ENCODE measurements around the gene GPAT2.
"Not testable (repeated sequence)": the region's sequence is repeated elsewhere in the genome, so short reads cannot be mapped to it uniquely, and the experiment has no call there.

The GPAT2 gene

DNA sequence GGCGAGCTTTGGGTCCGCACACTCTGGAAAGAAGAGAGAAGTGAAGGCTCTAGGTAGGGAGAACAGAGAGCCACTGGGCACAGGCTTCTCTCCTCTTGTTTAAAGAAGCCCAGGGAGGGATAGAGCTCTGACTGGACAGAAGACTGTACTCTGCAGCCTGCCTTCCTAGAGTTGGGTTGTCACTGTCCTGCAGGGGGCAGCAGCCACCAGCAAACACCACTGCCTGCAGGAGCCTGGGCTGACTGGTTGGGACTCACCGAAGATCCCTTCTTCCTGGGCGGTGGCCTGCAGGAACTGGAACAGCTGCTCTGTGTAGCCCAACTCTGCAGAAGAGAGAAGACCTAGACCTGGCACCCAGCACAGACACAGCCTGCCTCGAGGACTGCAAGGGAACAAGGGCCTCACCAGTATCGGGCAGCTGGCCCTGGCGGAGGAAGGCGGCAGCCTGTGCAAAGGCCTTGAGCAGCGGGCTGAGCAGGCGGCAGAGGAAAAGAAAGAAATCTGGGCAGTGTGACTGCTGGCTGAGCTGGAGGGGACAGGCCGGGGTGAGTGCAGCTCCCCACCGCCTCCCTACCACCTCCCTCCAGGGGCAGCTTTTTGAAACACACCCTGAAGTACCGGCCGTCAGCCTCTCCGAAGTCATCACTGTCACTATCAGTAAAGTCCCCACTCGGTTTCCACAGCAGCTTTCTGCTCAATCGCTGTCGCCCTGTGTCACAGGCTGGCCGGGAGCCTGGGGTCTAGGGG is 11.8 kb downstream of the GPAT2 start:
- not testable (repeated sequence) for DNase-seq

DNA sequence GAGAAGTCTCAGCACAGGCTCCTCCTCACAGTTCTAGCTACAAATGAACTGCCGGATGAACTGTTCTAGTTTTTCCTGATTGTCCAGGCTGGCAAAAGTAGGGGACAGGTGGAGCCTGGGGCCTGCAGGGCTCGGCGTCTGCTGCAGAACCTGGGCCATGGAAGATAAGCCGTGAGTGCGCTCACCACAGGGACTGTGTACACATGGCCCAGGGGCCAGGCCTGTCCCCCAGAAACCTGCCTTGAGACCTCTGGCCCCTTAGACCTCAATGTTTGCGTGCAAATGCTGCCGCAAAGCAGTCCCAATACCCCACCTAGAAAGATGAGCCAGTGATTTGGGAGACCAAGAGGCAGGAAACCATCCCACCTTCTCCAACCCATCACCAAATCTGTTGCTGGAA is 12.6 kb downstream of the GPAT2 start:
- not testable (repeated sequence) for DNase-seq

DNA sequence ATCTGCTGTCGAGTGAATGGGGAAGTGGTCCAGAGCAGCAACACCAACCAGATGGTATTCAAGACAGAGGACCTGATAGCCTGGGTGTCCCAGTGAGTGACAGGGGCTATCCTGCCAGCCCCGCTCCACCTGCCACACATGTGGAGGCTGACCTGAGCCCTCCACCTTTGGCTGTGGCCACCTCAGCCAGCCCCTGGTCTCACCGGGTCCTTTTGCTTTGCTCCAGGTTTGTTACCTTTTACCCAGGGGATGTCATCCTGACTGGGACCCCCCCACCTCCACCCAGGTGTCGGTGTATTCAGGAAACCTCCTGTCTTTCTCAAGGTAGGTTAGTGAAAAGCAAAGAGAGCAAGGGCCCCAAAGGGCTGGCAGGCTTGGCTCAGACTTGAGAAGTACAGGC is 13.6 kb downstream of the GPAT2 start:
- not testable (repeated sequence) for DNase-seq

DNA sequence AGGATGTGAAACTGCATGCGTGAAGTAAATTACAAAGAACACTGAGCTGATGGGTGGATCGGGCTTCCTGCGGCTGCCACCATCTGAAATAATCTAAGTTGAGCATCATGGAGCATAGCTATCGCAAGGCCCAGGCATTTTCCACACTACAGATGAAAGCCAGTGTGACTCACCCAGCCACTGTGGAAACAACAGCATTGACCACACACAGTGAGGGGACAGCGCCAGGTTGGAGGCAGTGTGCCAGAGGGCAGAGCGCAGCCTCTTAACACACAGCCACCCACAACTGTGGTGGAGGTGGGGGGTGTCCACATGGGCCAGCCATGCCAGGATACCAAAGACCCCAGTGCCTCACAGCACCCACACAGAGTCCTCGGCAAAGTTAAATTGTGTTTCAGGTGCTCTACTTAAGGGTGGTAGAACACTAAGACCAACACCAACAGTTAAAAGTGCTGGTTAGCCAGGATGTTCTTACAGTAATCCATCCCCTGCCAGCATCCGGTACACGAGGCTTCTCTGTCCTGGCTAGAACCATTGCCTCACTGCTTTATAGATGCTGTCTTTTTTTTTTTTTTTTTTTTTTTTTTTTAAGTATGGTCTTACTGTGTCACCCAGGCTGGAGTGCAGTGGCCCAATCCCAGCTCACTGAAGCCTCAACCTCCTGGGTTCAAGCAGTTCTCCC is 14.7 kb downstream of the GPAT2 start:
- DNase-seq: not testable (repeated sequence)

DNA sequence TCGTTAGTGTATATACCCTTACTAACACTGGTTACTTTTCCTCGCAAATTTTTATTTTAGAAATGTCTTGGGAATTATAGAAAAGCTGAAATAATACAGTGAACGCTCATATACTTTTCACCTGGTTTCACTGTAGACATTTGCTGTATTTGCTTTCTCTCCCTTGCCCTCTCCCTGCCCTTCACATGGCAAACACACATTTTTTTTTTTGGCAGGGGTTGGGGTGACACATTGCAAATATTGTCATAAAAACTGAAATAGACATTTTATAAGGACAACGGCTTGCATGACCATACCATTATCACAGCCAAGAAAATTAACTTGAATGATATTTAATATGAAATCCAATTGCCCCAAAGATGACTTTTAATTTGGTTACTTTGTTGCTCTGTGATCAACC is 18.4 kb downstream of the GPAT2 start:
- DNase-seq: not testable (repeated sequence)

DNA sequence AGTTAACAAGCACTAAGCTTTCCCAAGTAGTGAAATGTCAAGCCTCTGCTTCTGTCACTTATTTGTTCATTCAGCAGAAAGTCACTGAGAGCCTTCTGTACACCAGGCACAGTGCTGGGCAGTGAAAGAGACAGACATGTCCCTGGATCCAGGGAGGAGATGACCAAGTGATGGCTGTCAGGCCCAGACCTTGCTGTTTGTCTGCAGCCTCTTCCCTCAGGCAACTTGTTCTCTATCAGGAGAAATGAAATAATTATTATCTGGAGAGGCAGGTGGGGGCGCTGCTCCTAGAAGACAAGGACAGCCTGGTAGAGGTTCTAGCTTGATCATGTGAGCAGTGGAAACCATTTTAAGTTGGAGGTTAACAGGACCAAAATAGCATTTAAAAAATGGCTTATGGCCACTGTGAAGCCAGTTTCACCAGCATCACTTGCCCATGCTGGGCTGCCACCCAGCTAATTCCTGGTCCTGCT is 21.9 kb downstream of the GPAT2 start:
- DNase-seq: not testable (repeated sequence)

DNA sequence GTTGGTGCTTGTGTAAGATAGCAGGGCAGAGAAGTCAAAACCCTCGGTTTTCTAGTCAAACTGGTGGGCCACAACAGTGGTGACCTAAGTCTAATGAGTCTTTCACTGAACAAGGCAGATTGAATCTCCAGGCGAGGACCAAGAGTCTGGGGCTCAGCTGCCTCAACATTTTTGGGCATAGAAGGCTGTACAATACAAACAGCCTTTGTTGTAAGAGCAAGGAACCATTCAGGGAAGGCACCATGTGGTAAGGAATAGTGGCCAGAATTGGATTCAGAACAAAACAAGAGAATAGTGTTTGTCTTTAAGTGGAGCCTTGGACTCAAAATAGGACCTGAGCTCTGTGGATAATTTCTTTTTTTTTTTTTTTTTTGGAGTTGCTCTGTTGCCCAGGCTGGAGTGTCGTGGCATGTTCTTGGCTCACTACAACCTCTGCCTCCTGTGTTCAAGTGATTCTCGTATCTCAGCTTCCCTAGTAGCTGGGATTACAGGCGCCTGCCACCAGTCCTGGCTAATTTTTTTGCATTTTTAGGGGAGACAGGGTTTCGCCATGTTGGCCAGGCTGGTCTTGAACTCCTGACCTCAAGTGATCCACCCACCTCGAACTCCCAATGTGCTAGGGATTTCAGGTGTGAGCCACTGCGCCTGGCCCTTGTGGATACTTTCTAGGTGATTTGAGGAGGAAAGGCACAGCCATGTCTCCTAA is 22.5 kb downstream of the GPAT2 start:
- not testable (repeated sequence) for DNase-seq

DNA sequence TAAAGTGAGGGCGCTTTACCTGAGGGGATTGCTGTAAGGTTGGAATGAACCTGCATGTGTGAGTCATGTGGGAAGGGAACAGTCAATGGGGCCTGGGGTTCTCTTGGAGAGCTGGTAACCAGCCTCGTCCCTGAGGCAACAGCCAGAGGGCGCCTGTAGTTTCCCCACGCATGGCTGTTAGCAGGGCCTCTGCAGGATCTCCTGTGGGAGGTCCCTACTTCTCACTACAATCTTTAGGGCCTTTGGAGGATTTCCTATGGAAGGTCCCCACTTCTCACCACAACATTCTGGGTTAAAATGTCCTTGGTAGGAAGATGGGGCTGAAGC is 23.6 kb downstream of the GPAT2 start:
- not testable (repeated sequence) for DNase-seq

DNA sequence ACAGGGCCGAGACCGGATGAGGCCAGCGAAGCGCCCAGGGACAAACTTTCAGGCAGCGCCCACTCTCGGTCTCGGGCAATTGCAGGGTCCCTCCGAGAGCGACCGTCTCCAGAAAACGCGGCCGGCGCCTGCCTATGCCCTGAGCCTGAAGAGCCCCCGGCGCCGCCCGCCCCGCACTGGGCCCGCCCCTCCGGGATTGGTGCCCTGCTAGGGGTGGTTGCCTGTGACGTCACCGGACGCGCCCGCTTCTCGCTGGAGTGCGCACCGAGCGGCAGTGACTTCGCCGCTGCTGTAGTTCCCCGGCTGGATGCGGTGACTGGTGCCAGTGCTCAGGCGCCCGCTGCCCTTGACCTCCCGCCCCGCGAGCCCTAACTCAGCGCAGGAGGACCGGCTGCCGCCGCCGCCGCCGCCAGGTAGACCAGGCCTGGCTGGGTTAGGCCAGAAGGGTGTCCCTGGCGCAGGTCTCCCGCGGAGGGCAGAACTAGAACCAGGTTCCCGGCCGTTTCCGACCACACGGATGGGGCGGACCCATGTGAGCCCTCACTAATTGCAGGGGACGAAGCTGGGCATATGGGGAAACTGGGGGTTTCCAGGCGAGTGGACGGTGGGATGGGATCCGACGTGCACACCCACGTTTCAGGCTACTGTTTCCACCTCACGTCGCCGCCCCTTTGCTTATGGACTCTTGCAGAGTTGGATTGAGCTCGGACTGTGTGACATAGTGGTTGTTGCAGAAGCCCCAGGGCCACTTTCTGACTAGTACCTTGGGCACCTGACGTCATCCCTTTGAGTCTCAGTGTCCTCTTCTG is 24.2 kb downstream of the GPAT2 start:
- not testable (repeated sequence) for DNase-seq

DNA sequence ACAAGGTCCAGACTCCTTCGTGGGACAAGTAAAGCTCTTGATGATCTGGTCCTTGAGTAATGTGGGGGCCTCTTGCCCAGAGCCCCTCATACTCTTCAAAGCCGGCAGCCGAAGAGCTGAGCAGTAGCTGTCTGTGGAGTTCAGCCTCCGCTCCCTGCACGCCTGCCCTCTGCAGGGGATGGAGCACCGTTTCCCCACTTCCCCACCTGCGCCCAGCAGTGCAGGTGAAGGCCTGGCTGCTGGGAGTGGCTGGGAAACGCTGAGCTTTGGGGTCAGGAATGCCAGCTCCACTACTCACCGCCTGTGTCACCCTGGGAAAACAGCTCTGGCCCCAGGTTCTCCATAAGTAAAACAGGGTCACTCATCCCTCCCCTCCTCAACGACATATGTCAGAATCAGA is 24.9 kb downstream of the GPAT2 start:
- DNase-seq: not testable (repeated sequence)

DNA sequence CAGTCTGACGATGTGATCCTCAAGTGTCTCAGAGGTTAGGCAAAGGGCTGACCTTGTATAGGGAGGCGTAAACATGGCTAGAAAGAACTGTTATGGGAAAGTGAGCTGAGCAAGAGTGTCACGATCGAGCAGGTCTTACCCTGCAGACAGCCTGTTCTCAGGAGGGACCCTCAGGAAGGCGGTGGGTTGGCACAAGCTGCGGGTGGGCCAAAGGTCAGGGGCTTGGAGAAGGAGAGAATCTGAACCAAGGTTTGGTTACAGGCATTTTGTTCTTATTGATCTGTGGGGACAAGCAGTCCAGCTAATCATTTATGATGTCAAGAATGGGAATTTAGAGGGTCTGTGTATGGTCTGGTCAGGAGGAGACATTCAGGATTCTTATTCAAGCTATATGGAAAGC is 26.7 kb downstream of the GPAT2 start:
- not testable (repeated sequence) for DNase-seq

DNA sequence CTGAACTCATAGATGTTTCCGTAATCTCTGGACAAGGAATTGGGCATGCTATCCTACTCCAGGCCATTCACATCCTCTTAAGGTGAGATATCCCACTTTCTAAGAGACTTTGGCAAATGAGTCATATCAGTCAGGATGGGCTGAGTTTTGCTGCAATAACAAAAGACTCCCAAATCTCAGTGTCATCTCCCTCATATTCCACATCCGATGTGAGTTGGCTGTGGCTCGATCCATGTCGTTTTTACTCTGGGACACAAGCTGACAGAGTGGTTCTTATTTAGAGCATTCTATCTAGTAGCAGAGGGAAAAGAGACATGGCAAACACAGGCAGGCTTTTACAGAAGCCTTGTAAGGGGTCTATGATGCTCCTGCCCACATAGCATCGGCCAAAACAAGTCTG is 28.5 kb downstream of the GPAT2 start:
- not testable (repeated sequence) for DNase-seq

DNA sequence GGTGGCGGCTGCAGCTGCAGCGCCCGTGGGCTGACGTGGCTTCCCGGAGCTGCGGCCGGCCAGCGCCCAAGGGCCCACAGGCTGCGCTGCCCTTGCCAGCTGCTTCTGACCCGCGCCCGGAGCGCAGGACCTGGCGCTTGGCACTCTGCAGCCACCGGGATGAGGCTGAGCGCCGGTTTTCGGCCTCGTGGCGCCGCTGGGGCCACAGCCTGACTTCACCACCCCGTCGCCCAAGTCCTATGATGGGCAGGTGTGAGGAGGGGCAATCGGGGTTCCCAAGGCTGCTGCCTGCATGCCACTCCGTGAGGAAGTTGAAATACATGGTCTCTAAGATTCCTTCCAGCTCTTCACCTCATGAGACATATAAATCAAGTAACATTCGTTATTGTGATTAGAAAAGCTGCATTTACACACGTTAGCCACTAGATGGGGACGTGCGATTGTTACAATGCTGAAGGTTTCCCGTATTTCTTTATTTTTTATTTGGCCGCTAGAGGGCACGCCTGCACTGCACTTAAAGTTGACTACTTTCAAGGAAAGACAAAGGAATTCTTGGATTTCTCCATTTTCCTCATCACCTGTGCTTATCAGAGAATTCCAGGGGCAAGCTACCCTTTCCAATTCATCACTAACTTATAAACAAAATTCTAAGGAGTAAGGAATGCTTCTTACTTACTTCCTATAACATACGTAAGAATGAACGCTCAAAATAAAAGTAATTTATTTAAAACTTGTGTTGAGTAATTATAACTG is 42.0 kb downstream of the GPAT2 start:
- not testable (repeated sequence) for DNase-seq

DNA sequence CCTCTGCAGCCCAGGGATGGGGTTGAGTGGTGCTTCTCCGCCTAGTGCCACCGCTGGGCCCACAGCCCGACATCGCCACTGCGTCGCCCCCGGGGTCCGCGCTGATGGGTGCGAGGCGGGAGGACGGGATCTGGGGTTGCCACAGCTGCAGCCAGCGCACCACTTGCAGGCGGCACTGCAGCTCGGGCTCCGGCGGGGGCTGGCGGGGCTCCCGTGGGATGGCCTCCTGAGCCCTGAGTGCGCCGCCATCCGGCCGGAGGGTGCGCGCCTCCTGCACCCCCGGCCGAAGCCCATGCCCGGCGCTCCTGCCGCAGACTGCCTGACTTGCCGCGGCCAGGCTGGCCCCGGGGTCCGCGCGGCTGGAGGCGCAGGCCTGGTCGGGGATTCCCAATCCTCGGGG is 42.6 kb downstream of the GPAT2 start:
- DNase-seq: not testable (repeated sequence)

DNA sequence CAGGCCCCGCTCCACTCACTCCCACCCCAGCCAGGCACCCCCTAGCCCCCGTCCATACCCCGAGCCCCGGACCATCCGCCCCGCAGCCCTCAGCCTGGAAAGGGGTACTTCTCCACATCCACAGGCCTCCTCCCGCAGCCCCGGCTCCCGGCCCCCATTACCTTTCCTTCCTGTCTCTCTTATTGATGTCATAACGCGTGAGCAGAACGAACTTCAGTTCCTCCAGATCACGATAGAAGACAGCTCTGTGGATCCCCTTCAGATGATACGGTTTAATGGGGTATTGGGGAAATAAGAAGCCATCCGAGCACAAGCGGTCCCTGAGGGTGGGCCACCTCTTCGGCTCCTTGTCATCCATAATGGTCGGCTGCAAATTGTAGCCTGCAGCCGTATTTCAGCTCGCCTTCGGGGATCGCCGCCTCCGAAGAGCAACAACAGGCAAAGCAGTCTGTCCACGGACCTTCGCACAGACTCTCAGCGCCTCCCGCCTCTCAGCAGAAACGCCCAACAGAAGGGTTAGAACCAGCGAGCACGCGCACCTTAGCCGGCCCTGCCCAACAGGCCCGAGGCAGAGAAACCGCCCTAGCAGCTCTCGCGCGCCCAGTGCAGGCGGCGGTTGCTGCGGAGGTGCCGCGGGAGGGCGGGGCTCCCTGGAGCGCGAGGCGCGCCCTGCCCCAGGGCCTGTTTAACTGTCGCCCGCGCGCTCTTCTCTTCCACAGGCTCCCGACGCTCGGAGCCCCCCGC is 43.2 kb downstream of the GPAT2 start, which contains the start of gene ANKRD36C:
Gene ANKRD36C (minus strand): TSS at position 474 of the 744 bp plus-strand sequence. CDS start 116 bp downstream, at position 358.
- DNase-seq: not testable (repeated sequence)

DNA sequence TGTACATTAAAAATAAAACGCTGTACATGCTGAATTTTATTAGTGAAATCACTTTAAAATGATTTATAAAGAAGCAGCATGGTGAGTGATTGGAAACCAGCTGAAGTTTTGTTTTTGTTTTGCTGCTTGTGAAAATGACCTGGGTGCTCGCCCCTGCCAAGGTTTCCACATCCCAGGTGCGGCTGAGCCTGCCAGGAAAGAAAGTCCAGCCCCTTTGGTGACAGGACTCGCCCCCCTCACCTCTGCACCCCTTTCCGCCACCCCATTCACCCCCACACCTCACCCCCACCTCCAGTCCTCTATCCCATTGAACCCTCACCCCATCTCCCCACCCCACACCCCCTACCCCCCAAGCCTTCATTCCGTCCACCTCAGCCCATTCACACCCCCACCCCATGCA is 43.8 kb downstream of the GPAT2 start:
- not testable (repeated sequence) for DNase-seq

Data from SHP77 (cell line).